ENCODE measurements around the gene MEIS3.

DNA sequence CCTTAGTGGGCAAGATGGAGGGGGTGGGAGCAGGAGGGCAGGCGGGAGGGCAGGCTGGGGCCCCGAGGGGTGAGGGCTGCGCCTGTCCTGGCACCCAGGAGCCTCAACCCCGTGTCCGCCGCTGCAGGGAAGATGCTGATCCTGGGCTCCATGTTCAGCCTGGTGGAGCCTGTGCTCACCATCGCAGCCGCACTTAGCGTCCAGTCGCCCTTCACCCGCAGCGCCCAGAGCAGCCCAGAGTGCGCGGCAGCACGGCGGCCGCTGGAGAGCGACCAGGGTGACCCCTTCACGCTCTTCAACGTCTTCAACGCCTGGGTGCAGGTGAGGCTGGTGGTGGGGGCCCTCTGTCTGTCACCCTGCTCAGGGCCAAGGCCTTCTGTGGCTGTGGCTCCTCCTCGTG is 46.7 kb downstream of the MEIS3 start:
- TF ChIP-seq CTCF (IDR thresholded peaks at IDR 0.05; ENCODE audit: low read length) = no peak
- TF ChIP-seq EZH2 (IDR thresholded peaks at IDR 0.05; ENCODE audit: borderline replicate concordance, low read length) = no peak

All from OCI-LY1 (cell line).